MCF 10A (cell line): ENCODE results near the gene CDK18. TPM values are rescaled to one million over a fixed set of nuclear protein-coding genes. Genes with fewer than 3 reads are reported as not detected.

Experiments
- BruUV-seq: library from RNA; stranded (reverse); fragments of 400-500 nt; replicated peaks from 2 replicates; lab custom pipeline; 2021; lab: Mats Ljungman, UMichigan
- CTCF ChIA-PET: fragments of 300-600 bp; sonication (Branson Sonifier 250); formaldehyde crosslinking; extraction: SDS; loops from one replicate; lab custom pipeline; 2021; ENCODE audit warnings: antibody characterized with exemption, inconsistent platforms; lab: Yijun Ruan, JAX
- POLR2A ChIA-PET: fragments of 300-600, 350-650 bp; sonication (Branson Sonifier 250); formaldehyde crosslinking; extraction: SDS; loops from one replicate; lab custom pipeline; 2020; ENCODE audit warnings: antibody characterized with exemption, inconsistent platforms; lab: Yijun Ruan, JAX
- DNase-seq: peaks from one replicate; pipeline ENCODE4 v3.0.0-alpha.2; 2018; ENCODE audit not compliant: unreplicated experiment
- H3K27ac Mint-ChIP-seq: one replicate; pipeline ENCODE4 v1.8.0; 2022; ENCODE audit warnings: mild to moderate bottlenecking, low read depth, mixed read lengths; ENCODE audit not compliant: unreplicated experiment
- H3K27me3 Mint-ChIP-seq: one replicate; pipeline ENCODE4 v1.8.0; 2022; ENCODE audit warnings: mixed read lengths; ENCODE audit not compliant: insufficient read depth, unreplicated experiment
- H3K36me3 Mint-ChIP-seq: one replicate; pipeline ENCODE4 v1.8.0; 2022; ENCODE audit warnings: mild to moderate bottlenecking, moderate library complexity, mixed read lengths; ENCODE audit not compliant: insufficient read depth, unreplicated experiment
- H3K4me1 Mint-ChIP-seq: one replicate; pipeline ENCODE4 v1.8.0; 2022; ENCODE audit warnings: mixed read lengths; ENCODE audit not compliant: insufficient read depth, unreplicated experiment
- H3K4me3 Mint-ChIP-seq: one replicate; pipeline ENCODE4 v1.8.0; 2022; ENCODE audit warnings: mild to moderate bottlenecking, moderate library complexity, mixed read lengths; ENCODE audit not compliant: unreplicated experiment
- H3K9me3 Mint-ChIP-seq: one replicate; pipeline ENCODE4 v1.8.0; 2022; ENCODE audit warnings: mixed read lengths; ENCODE audit not compliant: unreplicated experiment
- intact Hi-C: fragments of 100-400 bp; cut with micrococcal nuclease; formaldehyde crosslinking; loops from 2 replicates; pipeline ENCODE4 v1.14.1; 2022
- total RNA-seq: library from RNA; stranded (reverse); gene quantifications from 2 replicates; pipeline ENCODE4 v1.2.3, GENCODE V29; 2022
- TF ChIP-seq, protein P1 (sequence below): fragments of 200-600 bp; IDR thresholded peaks from one replicate; pipeline ENCODE4 v1.8.0; 2022; ENCODE audit warnings: antibody characterized with exemption, mild to moderate bottlenecking; ENCODE audit not compliant: unreplicated experiment

The CDK18 gene
- total RNA-seq, 1 experiment from 2014 or later: 6.8 TPM

DNA sequence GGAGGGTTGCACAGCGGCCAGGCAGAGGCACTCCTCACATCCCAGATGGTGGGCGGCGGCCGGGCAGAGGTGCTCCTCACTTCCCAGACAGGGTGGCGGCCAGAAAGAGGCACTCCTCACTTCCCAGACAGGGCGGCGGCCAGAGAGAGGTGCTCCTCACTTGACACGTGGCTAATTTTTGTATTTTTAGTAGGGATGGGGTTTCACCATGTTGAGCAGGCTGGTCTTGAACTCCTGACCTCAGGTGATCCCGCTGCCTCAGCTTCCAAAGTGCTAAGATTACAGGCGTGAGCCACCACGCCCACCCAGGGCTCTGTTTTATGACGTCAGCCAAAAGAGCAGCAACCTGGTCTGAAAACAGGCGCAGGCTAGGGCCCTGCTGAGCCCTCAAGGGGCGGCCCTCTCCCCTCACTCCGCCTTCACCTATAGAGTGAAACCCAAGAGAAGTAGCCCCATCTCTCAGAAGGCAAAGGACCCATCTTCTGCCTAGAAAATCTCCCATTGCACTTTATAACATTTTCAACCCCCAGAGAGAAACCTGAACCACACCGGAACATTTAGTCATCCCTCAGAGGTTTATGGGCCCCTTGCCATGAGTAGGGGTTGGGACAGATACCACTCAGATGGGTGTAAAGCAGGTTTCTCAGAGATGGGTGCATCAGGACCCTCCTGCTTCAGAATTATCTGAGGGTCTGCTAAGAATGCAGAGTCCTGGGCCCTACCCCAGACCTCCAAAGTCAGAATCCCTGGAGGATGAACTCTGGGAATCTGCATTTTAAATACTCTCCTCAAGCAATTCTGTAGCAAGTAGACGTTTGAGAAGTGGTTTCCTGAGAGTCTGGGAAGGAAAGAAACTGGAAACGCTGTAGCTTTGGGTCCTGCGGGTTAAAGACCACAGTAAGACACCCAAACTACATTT, 40.8 kb downstream of the CDK18 start:
- H3K27ac Mint-ChIP-seq: no peak overlapping the region
- no peak for DNase-seq
- CTCF ChIA-PET: interaction anchor here (0.7 to 24.2 kb wide), 10 partner anchors 11 to 210 kb away, joined by 3 to 443 read pairs (median 6); no protein-coding TSS in a partner anchor

DNA sequence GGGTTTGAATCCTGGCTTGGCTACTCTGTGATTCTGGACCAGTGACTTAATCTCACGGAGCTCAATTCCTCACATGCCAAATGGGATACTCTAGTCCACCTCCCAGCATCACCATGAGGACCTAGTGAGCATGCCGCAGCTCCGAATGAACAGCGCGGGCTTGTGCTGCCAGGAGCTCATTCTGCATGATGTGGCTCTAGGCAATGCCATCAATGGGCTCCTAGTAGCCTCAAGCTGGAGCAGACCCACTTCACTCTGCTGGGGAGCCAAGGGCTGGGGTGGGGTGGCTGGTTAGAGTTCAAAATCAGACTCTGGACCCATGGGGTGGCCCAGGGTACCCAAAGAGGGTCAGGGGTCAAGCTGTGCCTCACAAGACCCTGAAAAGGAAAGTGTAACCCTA, 41.5 kb downstream of the CDK18 start:
- H3K36me3 Mint-ChIP-seq: no peaks in the 10 kb centered on the region
- ChIA-PET POLR2A (interaction anchor here (0.6 to 1.2 kb wide), 2 partner anchors 16 to 26 kb away, joined by 3 read pairs; no protein-coding TSS in a partner anchor), CTCF (interaction anchor here (0.7 to 2.3 kb wide), 7 partner anchors 11 to 211 kb away, joined by 3 to 11 read pairs (median 5); no protein-coding TSS in a partner anchor)
- peaks cover 9% of the 10 kb centered on the region for H3K4me1 Mint-ChIP-seq
- intact Hi-C loops: no loop called here
- no TSS peak for BruUV-seq
- no peak for DNase-seq
- TF ChIP-seq, protein P1, sequence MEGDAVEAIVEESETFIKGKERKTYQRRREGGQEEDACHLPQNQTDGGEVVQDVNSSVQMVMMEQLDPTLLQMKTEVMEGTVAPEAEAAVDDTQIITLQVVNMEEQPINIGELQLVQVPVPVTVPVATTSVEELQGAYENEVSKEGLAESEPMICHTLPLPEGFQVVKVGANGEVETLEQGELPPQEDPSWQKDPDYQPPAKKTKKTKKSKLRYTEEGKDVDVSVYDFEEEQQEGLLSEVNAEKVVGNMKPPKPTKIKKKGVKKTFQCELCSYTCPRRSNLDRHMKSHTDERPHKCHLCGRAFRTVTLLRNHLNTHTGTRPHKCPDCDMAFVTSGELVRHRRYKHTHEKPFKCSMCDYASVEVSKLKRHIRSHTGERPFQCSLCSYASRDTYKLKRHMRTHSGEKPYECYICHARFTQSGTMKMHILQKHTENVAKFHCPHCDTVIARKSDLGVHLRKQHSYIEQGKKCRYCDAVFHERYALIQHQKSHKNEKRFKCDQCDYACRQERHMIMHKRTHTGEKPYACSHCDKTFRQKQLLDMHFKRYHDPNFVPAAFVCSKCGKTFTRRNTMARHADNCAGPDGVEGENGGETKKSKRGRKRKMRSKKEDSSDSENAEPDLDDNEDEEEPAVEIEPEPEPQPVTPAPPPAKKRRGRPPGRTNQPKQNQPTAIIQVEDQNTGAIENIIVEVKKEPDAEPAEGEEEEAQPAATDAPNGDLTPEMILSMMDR: no peak
- H3K27ac Mint-ChIP-seq: no peak overlapping the region
- peaks cover 31% of the 10 kb centered on the region for H3K27me3 Mint-ChIP-seq
- no peaks in the 10 kb centered on the region for H3K9me3 Mint-ChIP-seq
- H3K4me3 Mint-ChIP-seq: no peak overlapping the region

More for the DNA sequence above, 40.8 kb downstream of the CDK18 start:
- no peaks in the 10 kb centered on the region for H3K9me3 Mint-ChIP-seq
- BruUV-seq: no TSS peak
- intact Hi-C loops: no loop called here
- POLR2A ChIA-PET: interaction anchor here (0.5 to 1.2 kb wide), 3 partner anchors 17 to 24 kb away, joined by 3 to 5 read pairs (median 3); no protein-coding TSS in a partner anchor
- H3K4me1 Mint-ChIP-seq: peaks cover 9% of the 10 kb centered on the region
- H3K4me3 Mint-ChIP-seq: no peak overlapping the region
- TF ChIP-seq, protein P1: no peak
- H3K27me3 Mint-ChIP-seq: peaks cover 23% of the 10 kb centered on the region
- no peaks in the 10 kb centered on the region for H3K36me3 Mint-ChIP-seq

DNA sequence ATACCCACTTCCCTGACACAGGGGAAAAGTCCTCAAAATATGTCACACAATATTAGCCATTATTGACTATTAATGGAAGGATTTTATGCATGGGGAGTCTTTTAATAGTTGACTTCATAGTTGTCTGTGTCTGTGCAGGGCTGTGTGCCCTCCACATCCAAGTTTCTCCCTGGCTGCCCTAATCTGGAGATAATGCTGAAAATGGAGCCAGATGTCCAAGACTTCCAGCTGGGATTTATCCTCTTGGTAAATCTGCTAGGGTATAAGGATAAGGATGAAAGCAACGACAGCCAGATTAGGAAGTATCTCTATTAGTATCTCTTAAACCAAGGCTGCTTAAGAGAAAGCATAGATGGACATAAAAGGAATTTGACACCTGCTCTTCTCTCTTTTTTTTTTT, 42.1 kb downstream of the CDK18 start:
- Mint-ChIP-seq H3K4me1 (peaks cover 9% of the 10 kb centered on the region), H3K9me3 (no peaks in the 10 kb centered on the region), H3K4me3 (no peak overlapping the region), H3K27me3 (peaks cover 36% of the 10 kb centered on the region), H3K36me3 (no peaks in the 10 kb centered on the region), H3K27ac (no peak overlapping the region)
- TF ChIP-seq, protein P1: no peak
- POLR2A ChIA-PET: interaction anchor here (0.6 to 1.2 kb wide), 2 partner anchors 16 to 25 kb away, joined by 3 read pairs; no protein-coding TSS in a partner anchor
- CTCF ChIA-PET: interaction anchor here (0.6 to 2.3 kb wide), 5 partner anchors 17 to 126 kb away, joined by 4 to 11 read pairs (median 5); no protein-coding TSS in a partner anchor
- DNase-seq: no peak
- BruUV-seq: no TSS peak
- intact Hi-C loops: no loop called here
